GM12872 (cell line): ENCODE results near the gene ANGPT4.

Experiments used
- TF ChIP-seq, protein P1 (sequence below): IDR thresholded peaks from 3 replicates; pipeline ENCODE4 v1.5.1; 2011; ENCODE audit warnings: low read depth, mild to moderate bottlenecking, low read length, moderate library complexity; ENCODE audit not compliant: insufficient read depth

The ANGPT4 gene

DNA sequence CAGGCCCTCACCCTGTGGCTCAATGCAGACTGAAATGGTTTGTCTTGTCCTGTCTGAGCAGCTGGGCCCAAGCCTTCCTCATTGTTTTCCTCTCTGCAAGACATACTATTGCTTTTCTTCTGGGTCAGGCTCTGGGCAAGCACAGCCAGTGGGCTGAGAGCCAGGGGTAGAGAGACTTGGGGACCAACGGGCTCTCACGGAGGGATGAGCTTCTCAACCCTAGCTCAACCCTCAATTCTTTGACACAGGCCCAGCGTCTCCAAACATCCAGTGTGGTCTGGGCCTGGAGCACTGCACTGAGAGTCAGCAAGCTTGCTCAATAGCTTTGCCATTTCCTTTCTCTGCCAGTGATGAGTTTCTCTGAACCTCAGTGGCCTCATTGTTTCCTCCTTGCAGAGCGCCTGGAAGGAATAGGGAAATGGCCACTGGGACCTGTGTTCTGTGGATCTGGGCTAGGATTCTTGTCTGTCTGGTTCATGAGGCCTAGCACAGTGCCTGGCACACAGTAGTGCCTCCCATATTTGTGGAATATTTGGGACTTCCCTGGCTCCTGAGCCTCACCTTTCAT is 9.3 kb downstream of the ANGPT4 start:
- TF ChIP-seq, protein P1, sequence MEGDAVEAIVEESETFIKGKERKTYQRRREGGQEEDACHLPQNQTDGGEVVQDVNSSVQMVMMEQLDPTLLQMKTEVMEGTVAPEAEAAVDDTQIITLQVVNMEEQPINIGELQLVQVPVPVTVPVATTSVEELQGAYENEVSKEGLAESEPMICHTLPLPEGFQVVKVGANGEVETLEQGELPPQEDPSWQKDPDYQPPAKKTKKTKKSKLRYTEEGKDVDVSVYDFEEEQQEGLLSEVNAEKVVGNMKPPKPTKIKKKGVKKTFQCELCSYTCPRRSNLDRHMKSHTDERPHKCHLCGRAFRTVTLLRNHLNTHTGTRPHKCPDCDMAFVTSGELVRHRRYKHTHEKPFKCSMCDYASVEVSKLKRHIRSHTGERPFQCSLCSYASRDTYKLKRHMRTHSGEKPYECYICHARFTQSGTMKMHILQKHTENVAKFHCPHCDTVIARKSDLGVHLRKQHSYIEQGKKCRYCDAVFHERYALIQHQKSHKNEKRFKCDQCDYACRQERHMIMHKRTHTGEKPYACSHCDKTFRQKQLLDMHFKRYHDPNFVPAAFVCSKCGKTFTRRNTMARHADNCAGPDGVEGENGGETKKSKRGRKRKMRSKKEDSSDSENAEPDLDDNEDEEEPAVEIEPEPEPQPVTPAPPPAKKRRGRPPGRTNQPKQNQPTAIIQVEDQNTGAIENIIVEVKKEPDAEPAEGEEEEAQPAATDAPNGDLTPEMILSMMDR, result no peak

DNA sequence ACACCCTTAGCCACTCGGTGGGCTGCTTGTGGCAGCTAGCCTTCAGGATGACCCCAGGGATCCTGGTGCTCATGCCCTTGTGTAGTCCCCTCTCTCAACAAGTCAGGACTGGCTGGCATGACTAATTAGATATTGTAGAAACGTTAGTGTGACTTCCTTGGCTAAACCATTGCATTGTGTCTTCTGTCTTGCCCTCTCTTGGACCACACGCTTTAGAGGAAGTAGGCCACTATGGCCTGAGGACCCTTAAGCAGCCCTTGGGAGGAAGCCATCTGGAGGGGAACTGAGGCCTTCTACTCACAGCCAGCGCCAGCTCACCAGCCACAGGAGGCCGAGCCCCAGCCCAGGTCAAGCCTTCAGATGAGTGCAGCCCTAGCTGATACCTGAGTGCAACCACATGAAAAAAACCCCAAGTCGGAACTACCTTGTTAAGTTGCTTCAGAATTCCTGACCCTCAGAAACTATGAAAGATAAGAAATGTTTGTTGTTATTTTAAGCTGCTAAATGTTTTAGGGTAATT is 10.1 kb downstream of the ANGPT4 start:
- TF ChIP-seq, protein P1, result no peak

DNA sequence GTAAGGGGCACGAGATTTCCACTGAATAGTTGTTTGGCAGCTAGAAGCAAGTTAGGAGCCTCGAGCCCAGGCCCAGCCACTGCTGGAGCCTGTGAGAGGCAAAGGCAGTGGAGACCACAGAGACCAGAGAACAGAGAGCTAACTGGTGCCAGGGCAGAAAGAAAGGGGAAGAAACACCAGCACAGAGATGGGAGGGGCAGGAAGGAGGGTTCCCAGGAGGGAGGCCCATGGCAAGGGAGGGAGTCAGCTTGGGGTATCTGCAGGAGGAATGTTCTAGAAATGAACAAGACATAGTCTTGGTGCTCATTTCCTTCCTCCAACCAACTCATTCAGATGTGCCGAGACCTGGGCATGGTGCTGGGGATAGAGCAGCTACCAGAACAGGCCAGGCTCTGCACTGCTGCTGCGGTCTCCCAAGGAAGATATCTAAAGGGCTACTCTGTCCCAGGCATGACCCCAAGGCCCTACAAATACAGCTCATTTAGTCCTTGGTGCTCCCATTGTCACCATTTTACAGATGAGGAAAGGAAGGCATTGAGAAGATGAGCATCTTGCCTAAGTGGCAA is 10.7 kb downstream of the ANGPT4 start:
- TF ChIP-seq, protein P1, result no peak

DNA sequence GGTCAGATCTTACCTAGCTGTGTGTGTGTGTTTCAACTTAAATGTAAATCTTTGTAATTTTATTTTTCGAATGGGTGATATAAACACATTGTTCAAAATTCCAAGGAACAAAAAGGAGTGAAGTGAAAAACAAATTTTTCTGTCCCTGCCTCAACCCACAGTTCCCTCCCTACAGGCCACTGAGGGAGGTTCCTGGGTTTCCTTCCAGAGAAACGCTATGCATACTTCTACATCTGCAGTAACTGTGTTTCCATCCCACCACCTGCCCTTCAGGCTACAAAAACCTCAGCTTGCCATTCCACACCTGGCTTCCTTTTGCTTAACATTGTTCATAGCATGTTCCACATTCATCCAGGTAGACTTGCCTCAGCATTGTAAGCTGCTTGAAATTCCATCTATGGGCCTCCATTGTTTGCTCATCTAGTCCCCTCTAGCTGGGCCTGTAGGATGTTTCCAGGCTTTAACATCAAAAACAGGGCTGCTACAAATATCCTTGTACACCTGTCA is 12.0 kb downstream of the ANGPT4 start:
- TF ChIP-seq, protein P1, result no peak

DNA sequence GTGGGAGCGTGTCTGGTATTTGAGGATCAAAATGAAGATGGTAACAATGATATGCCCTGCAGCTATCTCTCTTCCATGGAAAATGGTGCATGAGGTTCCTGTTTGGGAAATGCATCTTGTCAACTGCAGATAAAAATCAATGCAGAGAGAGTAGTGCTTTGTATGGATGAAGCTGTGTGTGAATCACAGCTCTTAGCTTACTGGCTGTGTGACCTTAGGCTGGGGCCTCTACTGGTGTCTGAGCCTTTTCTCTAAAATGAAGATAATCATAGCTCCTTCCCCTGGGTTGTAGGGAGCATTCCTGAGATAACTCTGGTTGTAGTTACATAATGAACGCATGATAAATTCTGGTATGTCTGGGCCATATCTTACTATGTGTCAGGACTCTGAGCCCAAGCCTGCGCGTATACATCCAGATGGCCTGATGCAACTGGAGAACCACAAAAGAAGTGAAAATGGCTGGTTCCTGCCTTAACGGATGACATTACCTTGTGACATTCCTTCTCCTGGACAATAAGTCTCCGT is 19.6 kb downstream of the ANGPT4 start:
- TF ChIP-seq, protein P1, result no peak

DNA sequence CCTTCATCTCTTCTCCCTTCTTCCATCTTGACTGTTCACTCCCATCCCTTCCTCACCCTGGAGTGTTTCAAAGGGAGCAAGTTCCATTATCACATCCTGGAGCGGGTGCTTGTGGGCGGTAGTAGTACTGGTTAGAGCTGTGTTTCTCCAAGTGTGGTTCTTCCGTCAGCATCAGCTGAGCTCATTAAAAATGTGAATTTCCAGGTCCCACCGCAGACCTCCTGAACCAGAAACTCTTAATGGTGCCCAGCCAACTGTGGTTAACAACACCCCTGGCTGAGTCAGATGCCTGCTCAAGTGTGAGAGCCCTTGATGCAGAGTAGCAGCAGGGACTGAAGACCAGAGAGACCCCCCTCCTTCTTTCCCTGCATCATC is 24.4 kb downstream of the ANGPT4 start:
- TF ChIP-seq, protein P1, result no peak

DNA sequence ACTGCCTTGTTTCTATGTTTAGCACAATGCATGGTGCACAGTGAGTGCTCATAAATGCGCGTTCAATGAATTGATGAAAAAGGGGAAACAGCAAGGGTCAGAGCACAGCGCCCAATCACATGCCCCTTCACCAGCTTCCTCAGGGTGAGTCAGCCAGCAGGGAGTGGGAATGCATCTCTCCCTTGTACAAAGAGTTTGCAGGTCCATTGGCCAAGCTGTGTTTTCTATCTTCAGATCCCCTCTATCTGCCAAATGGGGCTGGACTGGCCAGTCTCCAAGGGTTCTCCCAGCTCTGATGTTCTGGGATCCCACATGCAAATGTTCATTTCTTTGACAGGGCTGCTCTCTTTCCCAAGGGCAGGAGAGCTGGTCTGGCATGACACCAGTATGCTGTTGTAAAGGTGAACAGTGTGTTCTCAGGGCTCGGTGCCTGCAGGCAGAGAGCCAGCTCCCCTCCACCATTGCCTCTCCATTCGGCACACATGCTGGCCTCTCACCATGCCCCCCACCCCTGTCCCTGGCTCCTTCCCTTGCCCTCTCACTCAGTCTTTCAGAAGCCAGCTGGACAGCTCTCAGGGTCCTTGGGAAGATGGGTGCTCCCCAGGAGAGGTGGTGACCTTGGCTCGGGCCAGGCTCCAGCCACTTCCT is 25.0 kb downstream of the ANGPT4 start:
- TF ChIP-seq, protein P1, result no peak
